Retinal pigment epithelial cell (primary cell): Measurements from ENCODE around the gene ARHGEF26.

Source experiments
- DNase-seq: peaks from one replicate; pipeline ENCODE4 v3.0.0-alpha.2; 2010; ENCODE audit warnings: low read depth
- H3K4me3 ChIP-seq: 2 replicates; pipeline ENCODE4 v1.5.1; 2011; ENCODE audit warnings: mild to moderate bottlenecking, low read length, control low read depth, moderate library complexity
- CTCF ChIP-seq: conservative IDR thresholded peaks from 2 replicates; pipeline ENCODE4 v1.5.1; 2011; ENCODE audit warnings: low read depth, low read length, control low read depth, inconsistent platforms

ARHGEF26 gene

GRCh38 chr3:154223519-154223918 lies 102.3 kb downstream of the ARHGEF26 start:
- TF ChIP-seq CTCF: no peak
- DNase-seq: no peak
- no peak overlapping the region for H3K4me3 ChIP-seq

GRCh38 chr3:154224366-154224765 lies 103.2 kb downstream of the ARHGEF26 start:
- no peak overlapping the region for H3K4me3 ChIP-seq
- TF ChIP-seq CTCF: no peak
- DNase-seq: no peak

GRCh38 chr3:154224866-154225265 lies 103.7 kb downstream of the ARHGEF26 start:
- no peak overlapping the region for H3K4me3 ChIP-seq
- no peak for TF ChIP-seq CTCF
- DNase-seq: no peak

- H3K4me3 ChIP-seq: no peak overlapping the region
- TF ChIP-seq CTCF: no peak
- no peak for DNase-seq
Measured at GRCh38 chr3:154225536-154225935, 104.3 kb downstream of the ARHGEF26 start.

- no peak overlapping the region for H3K4me3 ChIP-seq
- no peak for TF ChIP-seq CTCF
- no peak for DNase-seq
Measured at GRCh38 chr3:154227531-154227930, 106.3 kb downstream of the ARHGEF26 start.

- H3K4me3 ChIP-seq: no peak overlapping the region
- no peak for TF ChIP-seq CTCF
- DNase-seq: no peak
Measured at GRCh38 chr3:154228561-154229216, 107.5 kb downstream of the ARHGEF26 start.

GRCh38 chr3:154229217-154229590 lies 108.0 kb downstream of the ARHGEF26 start:
- no peak for TF ChIP-seq CTCF
- no peak overlapping the region for H3K4me3 ChIP-seq
- no peak for DNase-seq
